GM23338 (cell line): ENCODE measurements around the gene LTBP3. TPM values are rescaled to one million over a fixed set of nuclear protein-coding genes. Genes with fewer than 3 reads are reported as not detected.

Experiments used
- ATAC-seq: fragments of 200-7000 bp; cut with Tn5 transposase; 3 replicates; pipeline ENCODE4 v1.9.1; 2020
- DNase-seq: peaks from one replicate; pipeline ENCODE4 v3.0.0-alpha.2; 2015; ENCODE audit warnings: low spot score
- H2AFZ ChIP-seq: fragments of 200-600 bp; sonication (generic); 2 replicates; pipeline ENCODE4 v1.8.0; 2016; ENCODE audit warnings: antibody characterized with exemption, mild to moderate bottlenecking, moderate library complexity
- H3F3A ChIP-seq: fragments of 200-600 bp; sonication (generic); replicated peaks from 2 replicates; pipeline ENCODE4 v1.8.0; 2017; ENCODE audit warnings: antibody characterized with exemption, mixed run types, low read depth
- H3K27ac ChIP-seq: fragments of 200-600 bp; sonication (generic); 2 replicates; pipeline ENCODE4 v1.6.1; 2016; ENCODE audit warnings: low read depth
- H3K27me3 ChIP-seq: fragments of 200-600 bp; sonication (generic); 2 replicates; pipeline ENCODE4 v1.8.0; 2016; ENCODE audit warnings: mild to moderate bottlenecking, mixed run types, moderate library complexity; ENCODE audit not compliant: insufficient read depth
- H3K36me3 ChIP-seq: fragments of 200-600 bp; sonication (generic); 2 replicates; pipeline ENCODE4 v1.8.0; 2016; ENCODE audit warnings: mild to moderate bottlenecking; ENCODE audit not compliant: insufficient read depth
- H3K4me1 ChIP-seq: fragments of 200-600 bp; sonication (generic); 2 replicates; pipeline ENCODE4 v1.8.0; 2016; ENCODE audit warnings: mild to moderate bottlenecking, moderate library complexity; ENCODE audit not compliant: insufficient read depth
- H3K4me2 ChIP-seq: fragments of 200-600 bp; sonication (generic); 2 replicates; pipeline ENCODE4 v1.7.1; 2017; ENCODE audit warnings: mixed run types
- H3K4me3 ChIP-seq: fragments of 200-600 bp; sonication (generic); 2 replicates; pipeline ENCODE4 v1.6.1; 2016; ENCODE audit warnings: mixed run types
- H3K79me2 ChIP-seq: fragments of 200-600 bp; sonication (generic); replicated peaks from 2 replicates; pipeline ENCODE4 v1.8.0; 2017; ENCODE audit warnings: mild to moderate bottlenecking; ENCODE audit not compliant: insufficient read depth
- H3K9me2 ChIP-seq: fragments of 200-600 bp; sonication (generic); 2 replicates; pipeline ENCODE4 v1.8.0; 2017; ENCODE audit not compliant: insufficient read depth
- H4K20me1 ChIP-seq: fragments of 200-600 bp; sonication (generic); replicated peaks from 2 replicates; pipeline ENCODE4 v1.8.0; 2017; ENCODE audit warnings: mild to moderate bottlenecking; ENCODE audit not compliant: insufficient read depth
- H3K27ac Mint-ChIP-seq: 2 replicates; pipeline ENCODE4 v1.8.0; 2020; ENCODE audit warnings: inconsistent platforms, mild to moderate bottlenecking, moderate library complexity, mixed read lengths
- H3K27me3 Mint-ChIP-seq: 3 replicates; pipeline ENCODE4 v1.8.0; 2022; ENCODE audit warnings: low read depth, mild to moderate bottlenecking, moderate library complexity, mixed read lengths, inconsistent platforms; ENCODE audit not compliant: insufficient read depth, poor library complexity
- H3K36me3 Mint-ChIP-seq: 3 replicates; pipeline ENCODE4 v1.8.0; 2021; ENCODE audit warnings: low read depth, mild to moderate bottlenecking, inconsistent platforms, moderate library complexity, mixed read lengths
- H3K4me1 Mint-ChIP-seq: 3 replicates; pipeline ENCODE4 v1.8.0; 2020; ENCODE audit warnings: mild to moderate bottlenecking, inconsistent platforms, mixed read lengths
- H3K4me3 Mint-ChIP-seq: 3 replicates; pipeline ENCODE4 v1.8.0; 2021; ENCODE audit warnings: moderate library complexity, mild to moderate bottlenecking, inconsistent platforms, mixed read lengths
- H3K9me3 Mint-ChIP-seq: 3 replicates; pipeline ENCODE4 v1.8.0; 2020; ENCODE audit warnings: moderate library complexity, mild to moderate bottlenecking, inconsistent platforms, mixed read lengths
- EZH2 ChIP-seq: fragments of 200-600 bp; sonication (generic); IDR thresholded peaks from one replicate; pipeline ENCODE4 v1.8.0; 2017; ENCODE audit warnings: antibody characterized with exemption, mild to moderate bottlenecking, low read depth; ENCODE audit not compliant: unreplicated experiment
- NANOG ChIP-seq: IDR thresholded peaks from 2 replicates; pipeline ENCODE4 v1.6.1; 2016; ENCODE audit warnings: antibody characterized with exemption, borderline replicate concordance
- POLR2AphosphoS5 ChIP-seq: IDR thresholded peaks from 2 replicates; pipeline ENCODE4 v1.6.1; 2016; ENCODE audit warnings: antibody characterized with exemption, low read depth
- ZNF114 ChIP-seq: fragments of 250-450 bp; sonication (Bioruptor Pico); IDR thresholded peaks from 2 replicates; pipeline ENCODE4 v1.5.0; 2020; ENCODE audit warnings: mild to moderate bottlenecking, moderate library complexity
- ZNF331 ChIP-seq: fragments of 250-450 bp; sonication (Bioruptor Pico); IDR thresholded peaks from 2 replicates; pipeline ENCODE4 v1.5.0; 2020; ENCODE audit warnings: low read depth, mild to moderate bottlenecking, moderate library complexity
- ZNF462 ChIP-seq: fragments of 250-450 bp; sonication (Bioruptor Pico); IDR thresholded peaks from 2 replicates; pipeline ENCODE4 v1.5.0; 2020; ENCODE audit warnings: mild to moderate bottlenecking, moderate library complexity
- polyA plus RNA-seq: library from polyadenylated mRNA; unstranded; fragments of >200 nt; fragmentation: Nextera tagmentation; extraction: Ambion mirVana; gene quantifications from 2 replicates; pipeline ENCODE4 v1.2.1, GENCODE V29; 2016
- total RNA-seq: library from RNA; depleted of rRNA; stranded (reverse); fragments of >200 nt; shearing (Covaris generic); gene quantifications from 2 replicates; pipeline ENCODE4 v1.2.3, GENCODE V29; 2014

LTBP3 gene
- total and polyA plus RNA-seq, 2 experiments from 2014 or later = 9.5 to 29.2 TPM

GRCh38 chr11:65539744-65540289 is 18.3 kb downstream of the LTBP3 start:
- no peak overlapping the region for H3K27ac ChIP-seq
- DNase-seq (peak; percentile 79), ATAC-seq (peak; percentile 63)
- Mint-ChIP-seq H3K27me3 (peaks cover 28% of the 10 kb centered on the region), H3K36me3 (no peaks in the 10 kb centered on the region; the same call in 1 of the 3 replicates), H3K27ac (no peak overlapping the region), H3K4me3 (peak overlapping the region; percentile 77), H3K9me3 (no peaks in the 10 kb centered on the region), H3K4me1 (peaks cover 2% of the 10 kb centered on the region; the same call in 1 of the 3 replicates)
- H3K36me3 ChIP-seq = no peaks in the 10 kb centered on the region
- H3K79me2 ChIP-seq = no peaks in the 10 kb centered on the region
- no peaks in the 10 kb centered on the region for H3K9me2 ChIP-seq
- peaks cover 5% of the 10 kb centered on the region; the same call in 1 of the 2 replicates for H3K4me1 ChIP-seq
- peak overlapping the region; percentile 87 for H3K4me2 ChIP-seq
- H4K20me1 ChIP-seq = no peaks in the 10 kb centered on the region
- peaks cover 29% of the 10 kb centered on the region; the same call in 1 of the 2 replicates for H3F3A ChIP-seq
- TF ChIP-seq NANOG (no peak), ZNF114 (CRISPR knock-in tag) (no peak), POLR2AphosphoS5 (peak; percentile 69), ZNF462 (CRISPR knock-in tag) (no peak), ZNF331 (CRISPR knock-in tag) (no peak), EZH2 (no peak)
- 0 out of 2 replicates have a peak overlapping the region, but pooled peaks have one; percentile 72 for H2AFZ ChIP-seq
- peaks cover 38% of the 10 kb centered on the region for H3K27me3 ChIP-seq
- peak overlapping the region; percentile 73 for H3K4me3 ChIP-seq
